GM18867 (cell line): Measurements from ENCODE around the gene PHLDA1.
"Not testable (repeated sequence)": the region's sequence is repeated elsewhere in the genome, so short reads cannot be mapped to it uniquely, and the experiment has no call there.

Experiments
- ATAC-seq: cut with Tn5 transposase; IDR thresholded peaks from one replicate; pipeline ENCODE4 v1.9.1; 2021; ENCODE audit warnings: mild to moderate bottlenecking, moderate library complexity; ENCODE audit not compliant: unreplicated experiment

Gene PHLDA1

GRCh38 chr12:75986001-75986746 lies 45.4 kb downstream of the PHLDA1 start:
- no peak for ATAC-seq

GRCh38 chr12:75985566-75985965 lies 46.0 kb downstream of the PHLDA1 start:
- ATAC-seq, result no peak

- ATAC-seq, result no peak
These were observed 46.9 kb downstream of the PHLDA1 start for GRCh38 chr12:75984577-75985182.

GRCh38 chr12:75983851-75984250 lies 47.7 kb downstream of the PHLDA1 start:
- not testable (repeated sequence) for ATAC-seq

DNA sequence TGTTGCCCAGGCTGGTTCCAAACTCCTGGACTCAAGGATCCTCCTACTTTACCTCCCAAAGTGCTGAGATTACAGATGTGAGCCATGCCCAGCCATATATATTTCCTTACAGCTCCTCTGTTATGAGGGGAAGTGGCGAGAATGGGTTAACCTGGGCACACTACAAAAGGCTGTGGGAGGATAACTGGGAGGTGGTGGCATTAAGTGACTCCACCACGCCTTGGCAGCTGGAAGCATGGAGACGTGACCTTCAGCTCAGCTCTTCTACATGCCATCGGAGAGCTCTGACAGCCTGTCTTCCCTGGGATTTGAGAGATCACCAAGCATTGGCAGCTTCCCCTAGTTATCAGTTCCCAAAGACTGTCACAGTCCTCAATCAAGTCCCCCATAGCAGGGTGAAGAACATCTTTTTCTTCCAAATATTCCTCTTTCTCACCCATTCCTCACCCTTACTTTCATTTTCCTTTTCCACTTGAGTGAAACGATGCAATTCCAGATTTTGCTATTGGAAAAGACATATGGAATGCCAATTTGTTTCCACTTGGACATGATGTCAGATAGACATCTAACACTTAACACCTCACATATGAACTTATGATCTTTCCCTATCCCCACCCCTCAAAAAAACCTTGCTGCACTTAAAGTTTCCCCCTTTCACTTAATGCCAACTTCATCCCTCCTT lies 48.5 kb downstream of the PHLDA1 start:
- ATAC-seq, result no peak

DNA sequence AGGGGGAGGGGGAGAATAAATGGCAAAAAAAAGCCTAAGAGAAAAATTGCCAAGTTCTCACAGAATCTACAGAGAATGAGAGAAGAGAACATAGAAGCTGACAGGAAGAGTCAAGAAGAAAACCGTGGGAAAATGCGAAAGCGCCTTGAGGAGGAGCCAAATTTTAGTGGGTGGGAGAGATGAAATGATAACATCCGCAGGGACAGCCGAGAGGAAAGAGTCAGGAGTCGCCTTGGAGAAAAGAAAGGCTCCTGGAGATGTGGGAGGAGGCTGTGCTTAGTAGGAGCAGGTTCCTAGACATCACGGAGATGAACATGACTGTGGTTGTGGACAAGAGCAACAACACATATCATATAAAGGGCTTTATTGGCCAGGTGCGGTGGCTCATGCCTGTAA lies 49.4 kb downstream of the PHLDA1 start:
- no peak for ATAC-seq

DNA sequence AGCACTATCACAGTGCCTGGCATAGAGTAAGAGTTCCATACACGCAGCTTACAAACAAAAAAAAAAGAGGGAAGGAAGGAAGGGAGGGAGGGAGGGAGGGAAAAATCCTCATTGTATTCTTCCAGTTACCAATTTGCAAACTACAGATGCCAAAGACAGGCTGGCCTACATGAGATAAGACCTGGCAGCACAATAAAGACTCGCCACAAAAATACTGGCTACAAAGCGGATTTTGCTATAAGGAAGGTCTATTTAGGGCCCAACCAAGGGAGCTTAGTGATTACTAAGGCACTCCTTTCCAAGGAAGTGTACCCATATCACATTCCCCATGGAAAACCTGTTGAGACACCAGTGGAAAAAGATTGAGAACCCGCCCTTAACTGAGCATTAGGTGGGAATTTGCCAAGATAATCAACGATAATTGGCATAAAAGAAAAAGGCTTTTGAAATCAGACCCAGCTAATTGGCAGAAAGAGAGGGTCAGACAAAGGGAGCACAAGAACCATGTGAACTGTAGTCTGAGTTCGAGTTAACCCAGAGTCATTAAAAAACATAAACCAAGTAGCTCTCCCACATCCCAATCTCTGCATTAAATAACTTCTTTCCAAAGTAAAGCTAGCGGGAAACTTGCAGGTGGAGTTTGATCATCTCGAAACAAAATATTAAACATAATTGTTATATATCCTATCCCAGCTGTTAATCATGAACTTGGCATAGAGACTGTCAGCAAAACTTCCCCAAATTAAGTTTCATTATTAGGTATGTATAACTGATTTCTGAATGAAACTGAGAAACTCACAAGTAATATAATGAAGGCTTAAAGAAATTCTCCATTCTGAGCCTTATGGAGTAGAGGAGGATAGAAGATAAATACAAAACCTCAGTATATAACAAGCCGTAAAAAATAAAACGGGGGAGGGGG lies 50.1 kb downstream of the PHLDA1 start:
- peak; percentile 48 for ATAC-seq

DNA sequence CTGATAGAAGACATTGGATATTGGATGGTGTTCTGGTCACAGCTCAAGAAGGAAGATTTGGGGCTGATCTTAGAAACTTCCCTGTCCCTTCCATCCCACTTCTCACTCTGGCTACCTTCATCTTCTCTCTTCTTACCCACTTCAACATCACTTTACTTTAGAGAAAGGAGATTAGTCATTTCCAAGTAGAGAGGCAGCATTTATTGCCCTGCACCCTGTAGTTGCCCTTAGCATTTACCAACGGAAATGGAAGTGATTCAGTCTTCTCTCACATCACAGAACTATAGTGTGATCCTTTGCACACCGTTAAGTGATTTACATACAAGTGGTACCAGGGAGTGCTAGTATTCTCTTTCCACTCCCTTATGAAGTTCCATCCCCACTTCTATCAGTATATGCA lies 52.4 kb downstream of the PHLDA1 start:
- ATAC-seq, result peak; percentile 36

DNA sequence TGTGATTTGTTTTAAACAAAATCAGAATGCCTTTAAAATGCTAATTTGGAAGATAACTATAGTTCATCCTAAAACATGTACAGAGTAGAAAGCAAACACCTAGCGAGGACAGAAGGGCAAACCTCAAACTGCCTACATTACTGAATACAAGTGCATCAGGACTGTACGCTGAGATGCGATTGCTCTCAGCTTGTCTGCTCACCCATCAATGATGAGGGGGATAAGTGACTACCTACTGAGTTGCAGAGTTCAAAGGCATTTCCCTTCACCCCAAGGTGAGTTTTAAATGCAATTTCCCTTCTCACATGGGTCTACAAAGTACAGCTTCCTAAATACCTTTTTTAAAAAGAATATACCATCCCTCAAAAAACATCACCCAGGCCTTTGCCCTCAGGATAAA lies 52.9 kb downstream of the PHLDA1 start:
- ATAC-seq, result no peak

DNA sequence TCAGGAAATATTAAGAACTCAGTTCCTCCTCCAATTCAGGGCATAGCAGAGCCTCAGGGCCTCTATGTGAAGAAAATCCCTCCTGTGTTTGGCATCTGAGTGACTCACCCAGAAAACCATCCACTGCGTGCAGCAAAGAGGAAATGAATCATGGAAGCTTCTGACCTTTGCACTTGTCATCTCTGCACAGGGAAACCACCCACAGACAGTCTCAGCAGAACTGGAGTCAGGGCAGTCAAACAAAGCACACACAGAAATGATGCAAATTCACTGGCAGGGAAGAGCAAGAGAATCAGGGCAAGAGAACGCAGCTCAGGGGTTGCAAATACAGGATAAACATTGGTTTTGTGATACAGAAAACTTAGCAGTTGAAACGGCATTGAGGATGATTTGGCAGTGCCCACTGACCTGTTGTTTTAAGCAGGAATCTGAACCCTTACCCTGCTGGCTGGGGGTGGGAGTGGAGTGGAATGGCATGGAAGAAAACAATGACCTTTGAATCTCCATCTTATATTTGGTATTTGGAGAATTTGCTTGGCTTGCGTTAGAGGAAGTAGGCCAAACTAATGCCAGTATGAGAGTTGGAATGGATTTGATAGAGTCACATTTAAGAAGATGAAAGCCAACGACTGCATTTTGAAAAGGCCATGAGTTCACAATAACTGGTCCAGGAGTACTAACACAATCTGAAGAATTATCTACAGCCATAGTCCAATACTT lies 53.5 kb downstream of the PHLDA1 start:
- ATAC-seq, result peak; percentile 96

DNA sequence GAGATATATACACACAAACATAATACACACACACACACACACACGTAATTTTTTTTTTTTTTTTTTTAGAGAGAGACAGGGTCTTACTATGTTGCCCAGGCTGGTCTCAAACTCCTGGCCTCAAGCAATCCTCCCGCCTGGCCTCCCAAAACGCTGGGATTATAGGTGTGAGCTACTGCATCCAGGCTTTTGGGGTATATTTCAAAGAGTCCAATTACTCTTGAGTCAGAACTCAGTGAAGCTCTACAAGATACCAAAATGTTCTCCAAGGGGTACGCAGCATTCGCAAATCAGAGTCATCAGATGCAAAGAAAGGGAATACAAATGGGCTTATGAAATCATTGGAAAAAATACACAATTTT lies 54.0 kb downstream of the PHLDA1 start:
- ATAC-seq, result peak; percentile 9

- no peak for ATAC-seq
These were observed 54.7 kb downstream of the PHLDA1 start for GRCh38 chr12:75976913-75977312.

DNA sequence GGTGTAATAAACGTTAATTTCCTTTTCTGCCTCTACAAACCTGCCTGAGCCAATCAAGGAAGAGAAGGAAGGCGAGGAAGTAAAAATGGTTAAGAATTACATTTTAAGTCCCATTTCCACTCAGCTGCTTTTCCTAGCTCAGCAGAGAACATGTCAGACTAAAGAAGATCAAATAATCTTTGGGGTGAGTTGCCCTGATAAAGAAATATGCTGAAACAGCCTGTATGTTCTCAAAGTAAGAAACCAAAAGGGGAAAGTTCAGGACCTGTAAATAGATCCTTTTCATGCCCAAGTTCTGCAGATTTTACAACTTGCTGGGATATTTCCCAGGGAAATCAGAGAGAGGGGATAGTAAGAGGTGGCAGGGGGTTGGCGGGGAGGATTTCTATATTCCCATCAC lies 55.5 kb downstream of the PHLDA1 start:
- ATAC-seq, result no peak

- ATAC-seq, result no peak
These were observed 55.9 kb downstream of the PHLDA1 start for GRCh38 chr12:75975702-75976101.
